Measurements from ENCODE around the gene SMYD3. TPM values are rescaled to one million over a fixed set of nuclear protein-coding genes. Genes with fewer than 3 reads are reported as not detected.

Gene SMYD3
- 10 to 100 TPM; 22.6 to 27.0 TPM for total RNA-seq

DNA sequence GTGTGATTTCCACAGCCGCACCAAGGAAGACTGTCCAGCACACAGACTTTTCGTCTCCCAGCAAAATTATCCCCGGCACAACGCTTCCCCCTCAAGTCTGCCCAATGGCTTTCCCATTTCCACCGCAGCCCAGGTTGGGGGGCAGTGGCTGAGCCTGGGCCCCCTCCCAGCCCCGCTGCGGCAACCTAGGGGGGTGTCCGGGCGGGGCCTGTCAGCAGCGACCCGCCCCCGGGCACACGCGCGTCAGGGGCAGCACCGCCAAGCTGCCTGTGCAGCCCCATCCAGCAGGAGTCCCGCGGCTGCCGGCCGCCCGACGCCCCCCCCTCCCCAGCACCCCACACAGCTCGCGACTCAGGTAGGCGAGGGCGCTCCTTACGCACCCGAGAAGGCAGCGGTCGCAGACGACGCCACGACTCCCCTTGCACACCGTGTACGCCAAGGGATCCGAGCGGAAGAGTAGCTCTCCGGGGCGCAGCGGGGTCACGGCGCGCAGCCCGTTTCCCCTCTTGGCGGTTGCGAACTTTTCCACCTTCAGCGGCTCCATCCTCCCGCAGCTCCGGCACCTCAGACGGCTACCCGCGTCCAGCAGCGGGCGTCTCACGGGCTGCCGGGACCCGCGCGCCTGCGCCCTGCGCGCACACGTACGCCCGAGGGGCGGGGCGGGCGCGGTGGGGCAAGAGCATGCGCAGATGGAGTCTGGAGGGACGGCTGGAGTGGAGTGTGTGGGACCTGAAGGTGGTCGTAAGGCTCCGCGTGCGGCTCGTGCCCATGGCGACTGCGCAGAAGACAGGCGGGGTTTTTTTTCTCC, at the start of gene SMYD3:
TSS of gene SMYD3 (minus strand) at position 606 of the 808 bp plus-strand sequence.
- no peaks in the 10 kb centered on the region for H3K27me3 Mint-ChIP-seq
- H3K4me1 Mint-ChIP-seq, result peaks cover 23% of the 10 kb centered on the region
- no peaks in the 10 kb centered on the region for H3K9me3 Mint-ChIP-seq
- peak; percentile 95 for ATAC-seq (ENCODE audit: low read depth)
- DNase-seq, result peak; percentile 80
- POLR2A ChIA-PET, result interaction anchor here (0.9 to 3.4 kb wide), 5 partner anchors 11 to 216 kb away, joined by 3 to 20 read pairs (median 4); partner anchors contain the start of genes CNST and TFB2M
- peak within 1 kb of the TSS; percentile 92 for H3K4me3 Mint-ChIP-seq
- peak within 1 kb of the TSS; percentile 85 for H3K27ac Mint-ChIP-seq
- peaks cover 8% of the 10 kb centered on the region for H3K36me3 Mint-ChIP-seq

DNA sequence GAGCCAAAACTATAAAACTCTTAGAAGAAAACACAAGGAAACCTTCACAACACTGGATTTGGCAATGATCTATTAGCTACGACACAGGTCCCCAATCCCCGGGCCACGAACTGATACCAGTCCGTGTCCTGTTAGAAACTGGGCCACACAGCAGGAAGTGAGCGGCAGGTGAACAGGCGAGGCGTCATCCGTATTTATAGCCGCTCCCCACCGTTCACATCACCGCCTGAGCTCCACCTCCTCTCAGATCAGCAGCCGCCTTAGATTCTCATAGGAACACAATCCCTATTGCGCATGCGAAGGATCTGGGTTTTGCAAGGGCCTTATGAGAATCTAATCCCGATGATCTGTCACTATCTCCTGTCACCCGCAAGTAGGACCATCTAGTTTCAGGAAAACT, 47.1 kb upstream of the SMYD3 start:
- H3K36me3 Mint-ChIP-seq, result peaks cover 29% of the 10 kb centered on the region
- DNase-seq (no peak), ATAC-seq (ENCODE audit: low read depth) (no peak)
- H3K4me1 Mint-ChIP-seq, result peaks cover 1% of the 10 kb centered on the region
- H3K27ac Mint-ChIP-seq, result no peak overlapping the region
- H3K27me3 Mint-ChIP-seq, result no peaks in the 10 kb centered on the region
- POLR2A ChIA-PET, result no interaction called here
- H3K4me3 Mint-ChIP-seq, result no peak overlapping the region
- no peaks in the 10 kb centered on the region for H3K9me3 Mint-ChIP-seq

DNA sequence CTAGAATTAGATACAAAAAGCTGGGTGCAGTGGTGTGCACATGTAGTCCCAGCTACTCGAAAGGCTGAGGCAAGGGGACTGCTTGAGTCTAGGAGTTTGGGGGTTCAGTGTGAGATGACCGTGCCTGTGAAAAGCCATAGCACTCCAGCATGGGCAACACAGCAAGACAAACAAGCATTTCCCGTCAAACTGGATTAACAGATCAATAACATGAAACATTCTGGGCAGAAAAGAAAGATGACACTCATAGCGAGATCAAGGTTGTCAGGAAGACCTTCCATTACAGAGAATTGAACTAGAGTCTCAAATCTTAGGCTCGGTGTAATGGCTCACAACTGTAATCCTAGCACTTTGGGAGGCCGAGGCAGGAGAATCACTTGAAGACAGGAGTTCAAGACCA, 45.0 kb upstream of the SMYD3 start:
- no peak overlapping the region for H3K27ac Mint-ChIP-seq
- no peak overlapping the region for H3K4me3 Mint-ChIP-seq
- DNase-seq (no peak), ATAC-seq (ENCODE audit: low read depth) (no peak)
- no peaks in the 10 kb centered on the region for H3K27me3 Mint-ChIP-seq
- POLR2A ChIA-PET, result no interaction called here
- peaks cover 31% of the 10 kb centered on the region for H3K36me3 Mint-ChIP-seq
- no peaks in the 10 kb centered on the region for H3K9me3 Mint-ChIP-seq
- H3K4me1 Mint-ChIP-seq, result peaks cover 1% of the 10 kb centered on the region

DNA sequence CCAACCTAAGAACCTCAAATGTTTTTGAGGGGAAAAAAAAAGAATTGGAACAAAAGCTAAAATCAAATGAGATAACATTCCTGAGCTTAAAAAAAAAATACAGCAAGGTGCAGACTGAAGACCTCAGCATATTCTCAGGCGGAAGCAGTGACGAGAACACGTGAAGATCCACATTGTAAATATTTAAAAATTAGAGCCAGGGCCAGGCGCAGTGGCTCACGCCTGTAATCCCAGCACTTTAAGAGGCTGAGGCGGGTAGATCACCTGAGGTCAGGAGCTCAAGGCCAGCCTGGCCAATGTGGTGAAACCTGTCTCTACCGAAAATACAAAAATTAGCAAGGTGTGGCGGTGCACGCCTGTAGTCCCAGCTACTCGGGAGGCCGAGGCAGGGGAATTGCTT, 43.3 kb upstream of the SMYD3 start:
- DNase-seq, result no peak
- H3K36me3 Mint-ChIP-seq, result peaks cover 25% of the 10 kb centered on the region

DNA sequence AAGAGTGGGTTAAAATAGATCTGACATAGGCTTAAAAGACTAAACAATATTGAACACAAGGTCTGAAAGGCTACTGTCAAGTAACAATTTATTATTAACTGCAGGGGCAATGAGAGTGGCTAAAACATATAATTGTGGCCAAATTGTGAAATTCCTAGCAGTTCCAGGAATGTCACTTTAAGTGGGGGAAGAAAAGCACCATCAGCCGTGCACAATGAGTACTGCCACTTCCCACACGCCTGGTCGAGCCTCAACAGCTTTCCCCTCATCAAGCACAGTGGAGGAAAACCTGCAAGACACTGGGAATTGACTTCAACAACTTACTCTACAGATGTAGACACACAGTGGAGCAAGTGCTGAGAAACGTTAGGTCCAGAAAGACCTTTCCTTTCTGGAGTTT, 42.6 kb upstream of the SMYD3 start:
- Mint-ChIP-seq H3K9me3 (no peaks in the 10 kb centered on the region), H3K27me3 (no peaks in the 10 kb centered on the region), H3K36me3 (peaks cover 21% of the 10 kb centered on the region), H3K4me1 (peaks cover 1% of the 10 kb centered on the region), H3K27ac (no peak overlapping the region), H3K4me3 (no peak overlapping the region)
- no peak for DNase-seq
- POLR2A ChIA-PET, result no interaction called here
- no peak for ATAC-seq (ENCODE audit: low read depth)

More for the DNA sequence above, 43.3 kb upstream of the SMYD3 start:
- POLR2A ChIA-PET, result interaction anchor here (0.7 kb wide), 1 partner anchor 45 kb away, joined by 3 read pairs; no protein-coding TSS in a partner anchor
- peaks cover 1% of the 10 kb centered on the region for H3K4me1 Mint-ChIP-seq
- H3K27ac Mint-ChIP-seq, result no peak overlapping the region
- no peaks in the 10 kb centered on the region for H3K9me3 Mint-ChIP-seq
- no peaks in the 10 kb centered on the region for H3K27me3 Mint-ChIP-seq
- no peak for ATAC-seq (ENCODE audit: low read depth)
- no peak overlapping the region for H3K4me3 Mint-ChIP-seq

DNA sequence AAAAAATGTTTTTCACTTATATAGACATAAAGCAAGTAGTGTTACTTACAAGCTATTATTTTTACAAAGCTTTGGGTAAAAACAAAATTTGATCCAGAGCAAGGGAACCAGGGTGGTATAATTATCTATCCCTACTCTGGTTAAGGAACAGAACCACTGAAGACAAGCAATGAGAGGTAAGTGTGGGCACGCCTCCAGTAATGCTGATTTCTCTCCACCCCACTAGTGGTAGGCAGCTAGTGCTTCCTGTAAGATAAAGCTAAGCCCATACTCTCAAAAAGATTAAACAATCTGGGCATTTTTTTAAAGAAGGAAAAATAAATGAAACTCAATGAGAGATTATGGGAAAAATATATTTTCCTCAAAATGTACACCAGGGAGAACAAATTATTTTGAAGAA, 36.9 kb upstream of the SMYD3 start:
- H3K27ac Mint-ChIP-seq, result no peak overlapping the region
- H3K4me3 Mint-ChIP-seq, result no peak overlapping the region
- DNase-seq (no peak), ATAC-seq (ENCODE audit: low read depth) (no peak)
- H3K27me3 Mint-ChIP-seq, result no peaks in the 10 kb centered on the region
- POLR2A ChIA-PET, result no interaction called here
- no peaks in the 10 kb centered on the region for H3K4me1 Mint-ChIP-seq
- H3K9me3 Mint-ChIP-seq, result no peaks in the 10 kb centered on the region
- peaks cover 15% of the 10 kb centered on the region for H3K36me3 Mint-ChIP-seq

DNA sequence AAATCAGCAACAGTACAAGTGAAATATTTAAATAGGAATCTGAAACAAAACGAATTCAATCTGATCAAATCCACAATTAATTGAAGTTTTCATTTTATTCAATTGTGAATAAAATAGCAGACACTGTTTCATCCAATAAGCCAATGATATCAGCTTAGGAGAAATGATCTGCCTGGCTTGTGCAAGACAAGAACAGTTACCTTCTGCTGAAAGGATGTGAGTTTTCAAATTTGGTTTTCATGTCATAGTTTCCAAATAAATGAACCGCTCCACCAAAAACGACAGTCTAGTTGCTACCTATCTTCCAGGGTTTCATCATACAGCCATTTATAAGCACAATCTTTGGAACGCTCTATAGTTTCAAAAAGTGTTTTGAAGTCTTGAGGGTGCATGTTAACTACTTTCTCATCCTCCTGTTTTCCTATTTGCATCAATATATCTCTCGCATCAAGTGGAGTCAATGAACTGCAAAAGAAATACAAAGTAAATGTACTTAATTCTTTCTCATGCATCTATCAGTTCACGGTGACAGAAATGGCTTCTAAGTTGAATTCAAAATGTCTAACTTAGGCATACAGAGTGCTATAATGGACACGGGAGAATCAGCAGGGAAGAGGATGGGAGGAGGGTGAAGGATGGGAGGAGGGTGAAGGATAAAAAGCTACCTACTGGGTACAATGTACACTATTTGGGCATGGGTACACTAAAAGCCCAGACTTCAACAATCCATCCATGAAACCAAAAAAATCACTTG, 33.8 kb upstream of the SMYD3 start:
- no peaks in the 10 kb centered on the region for H3K27me3 Mint-ChIP-seq
- peaks cover 12% of the 10 kb centered on the region for H3K36me3 Mint-ChIP-seq
- H3K9me3 Mint-ChIP-seq, result no peaks in the 10 kb centered on the region
- H3K4me1 Mint-ChIP-seq, result no peaks in the 10 kb centered on the region
- ATAC-seq (ENCODE audit: low read depth) (no peak), DNase-seq (no peak)
- no peak overlapping the region for H3K27ac Mint-ChIP-seq
- H3K4me3 Mint-ChIP-seq, result no peak overlapping the region
- POLR2A ChIA-PET, result no interaction called here

DNA sequence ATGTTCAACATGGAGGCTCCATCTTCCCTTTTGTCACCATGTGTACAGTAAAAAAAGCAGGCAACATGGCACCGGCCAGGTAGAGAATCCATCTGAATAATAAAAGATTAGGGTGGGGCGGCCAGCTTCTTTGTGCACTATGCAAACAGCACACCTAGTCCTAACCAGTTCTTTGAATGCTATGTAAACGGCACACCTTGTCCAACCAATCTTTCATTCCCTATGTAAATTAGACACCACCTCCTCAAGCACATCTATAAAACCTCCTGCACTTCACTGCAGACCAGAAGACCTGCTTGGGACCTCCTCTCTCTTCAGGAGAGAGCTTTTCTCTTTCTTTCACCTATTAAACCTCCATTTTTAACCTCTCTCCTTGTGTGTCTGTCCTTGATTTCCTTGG, 30.8 kb upstream of the SMYD3 start:
- H3K27ac Mint-ChIP-seq, result no peak overlapping the region
- peaks cover 7% of the 10 kb centered on the region for H3K36me3 Mint-ChIP-seq
- no peaks in the 10 kb centered on the region for H3K4me1 Mint-ChIP-seq
- H3K4me3 Mint-ChIP-seq, result no peak overlapping the region
- no peaks in the 10 kb centered on the region for H3K9me3 Mint-ChIP-seq
- H3K27me3 Mint-ChIP-seq, result no peaks in the 10 kb centered on the region
- DNase-seq (no peak), ATAC-seq (ENCODE audit: low read depth) (no peak)
- POLR2A ChIA-PET, result no interaction called here

DNA sequence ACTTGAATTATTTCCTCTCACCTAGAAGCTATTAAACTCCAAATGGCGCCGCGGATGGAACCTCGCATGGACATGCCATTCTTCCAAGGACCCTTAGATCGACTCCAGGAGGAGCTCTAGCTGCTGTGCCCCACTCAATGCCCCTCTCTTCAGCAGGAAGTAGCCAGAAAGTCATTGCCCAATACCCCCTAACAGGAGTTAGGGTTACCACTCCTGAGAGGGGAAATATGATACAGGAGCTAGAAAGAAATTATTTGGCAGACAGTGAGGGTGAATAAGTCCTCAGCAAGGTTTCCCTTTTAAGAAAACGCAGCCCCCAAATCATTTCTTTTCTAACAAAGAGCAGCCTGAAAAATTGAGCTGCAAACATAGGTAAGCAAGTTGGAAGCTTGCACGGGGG, 30.4 kb upstream of the SMYD3 start:
- DNase-seq, result no peak
- H3K4me3 Mint-ChIP-seq, result no peak overlapping the region
- no peaks in the 10 kb centered on the region for H3K9me3 Mint-ChIP-seq
- H3K27ac Mint-ChIP-seq, result no peak overlapping the region
- H3K36me3 Mint-ChIP-seq, result peaks cover 7% of the 10 kb centered on the region
- no peak for ATAC-seq (ENCODE audit: low read depth)
- H3K4me1 Mint-ChIP-seq, result no peaks in the 10 kb centered on the region
- POLR2A ChIA-PET, result no interaction called here
- no peaks in the 10 kb centered on the region for H3K27me3 Mint-ChIP-seq

DNA sequence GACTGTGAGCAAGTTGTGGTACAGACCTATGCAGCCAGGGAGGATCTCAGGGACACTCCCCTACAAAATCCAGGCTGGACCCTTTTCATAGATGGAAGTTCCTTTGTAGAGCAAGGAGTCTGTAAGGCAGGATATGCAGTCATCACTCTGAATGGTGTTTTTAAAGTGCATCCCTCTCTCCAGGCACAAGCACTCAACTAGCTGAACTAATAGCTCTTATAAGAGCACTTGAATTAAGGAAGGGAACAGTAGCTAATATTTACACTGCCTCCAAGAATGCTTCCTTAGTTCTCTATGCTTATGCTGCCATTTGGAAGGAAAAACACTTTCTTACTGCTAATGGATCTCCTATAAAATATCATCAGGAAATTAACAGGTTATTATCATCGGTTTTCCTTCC, 27.0 kb upstream of the SMYD3 start:
- ATAC-seq (ENCODE audit: low read depth), result no peak
- POLR2A ChIA-PET, result no interaction called here
- no peaks in the 10 kb centered on the region for H3K4me1 Mint-ChIP-seq
- H3K9me3 Mint-ChIP-seq, result peaks cover 16% of the 10 kb centered on the region
- H3K27me3 Mint-ChIP-seq, result peaks cover 11% of the 10 kb centered on the region
- no peak for DNase-seq
- peaks cover 5% of the 10 kb centered on the region for H3K36me3 Mint-ChIP-seq
- no peak overlapping the region for H3K27ac Mint-ChIP-seq
- no peak overlapping the region for H3K4me3 Mint-ChIP-seq

DNA sequence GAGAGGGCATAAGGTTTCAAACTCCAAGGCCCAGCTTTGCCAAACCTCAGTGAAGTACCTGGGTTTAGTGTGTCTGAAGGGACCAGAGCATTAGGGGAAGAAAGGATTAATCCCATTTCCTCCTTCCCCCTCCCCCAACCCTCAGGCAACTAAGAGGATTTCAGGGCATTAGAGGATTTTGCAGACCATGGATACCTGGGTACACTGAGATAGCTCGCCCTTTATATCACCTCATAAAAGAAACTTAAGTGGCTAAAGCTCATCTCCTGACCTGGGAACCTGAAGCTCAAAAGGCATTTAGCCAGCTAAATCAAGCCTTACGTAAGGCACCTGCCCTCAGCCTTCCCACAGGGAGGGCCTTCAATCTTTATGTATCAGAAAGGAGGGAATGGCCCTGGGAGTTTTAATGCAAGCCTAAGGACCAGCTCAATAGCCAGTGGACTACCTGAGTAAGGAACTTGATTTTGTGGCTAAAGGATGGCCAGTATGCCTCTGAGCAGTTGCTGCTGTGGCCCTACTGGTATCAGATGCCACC, 26.4 kb upstream of the SMYD3 start:
- POLR2A ChIA-PET, result no interaction called here
- Mint-ChIP-seq H3K4me1 (no peaks in the 10 kb centered on the region), H3K9me3 (peaks cover 17% of the 10 kb centered on the region), H3K36me3 (peaks cover 4% of the 10 kb centered on the region), H3K27ac (no peak overlapping the region), H3K27me3 (peaks cover 11% of the 10 kb centered on the region), H3K4me3 (no peak overlapping the region)
- DNase-seq, result no peak
- no peak for ATAC-seq (ENCODE audit: low read depth)

DNA sequence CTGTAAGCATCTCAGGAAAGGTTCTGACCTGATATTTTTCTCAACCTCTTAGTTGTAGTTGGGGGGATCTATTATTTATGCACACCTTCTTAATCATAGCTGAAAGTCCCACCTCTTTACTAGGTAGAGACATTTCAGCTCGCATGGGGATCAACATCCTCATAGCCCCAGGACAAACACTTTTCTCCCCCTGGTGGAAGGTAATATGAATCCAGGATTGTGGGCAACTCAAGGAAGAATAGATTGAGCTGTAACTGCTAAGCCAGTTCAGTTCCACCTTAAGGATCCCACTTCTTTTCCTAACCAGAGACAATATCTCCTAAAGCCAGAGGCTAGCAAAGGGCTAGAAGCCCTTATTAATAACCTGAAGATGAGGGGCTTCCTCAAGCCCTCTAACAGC, 25.4 kb upstream of the SMYD3 start:
- DNase-seq (no peak), ATAC-seq (ENCODE audit: low read depth) (no peak)
- POLR2A ChIA-PET, result no interaction called here
- Mint-ChIP-seq H3K27me3 (peaks cover 11% of the 10 kb centered on the region), H3K9me3 (peaks cover 17% of the 10 kb centered on the region), H3K4me1 (peaks cover 5% of the 10 kb centered on the region), H3K4me3 (no peak overlapping the region), H3K27ac (no peak overlapping the region), H3K36me3 (peaks cover 7% of the 10 kb centered on the region)

DNA sequence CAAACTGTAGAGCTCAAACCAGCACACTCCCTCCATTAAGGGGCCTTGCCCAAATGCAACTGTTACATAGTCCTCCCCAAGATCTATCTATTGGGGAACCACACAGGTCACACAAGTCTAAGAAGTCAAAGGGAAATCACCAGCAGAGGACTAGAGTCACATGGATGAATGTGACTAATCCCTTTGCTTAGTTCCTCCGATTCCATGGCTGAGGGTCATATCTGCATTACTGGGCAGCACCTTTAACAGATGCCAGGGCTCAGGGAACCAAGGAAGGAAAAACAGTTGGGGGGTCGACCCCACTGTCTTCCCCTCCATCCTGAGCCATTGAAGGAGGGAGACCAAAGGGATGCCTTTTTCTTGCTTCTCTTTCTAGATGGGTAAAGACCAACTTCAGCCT, 23.4 kb upstream of the SMYD3 start:
- POLR2A ChIA-PET, result no interaction called here
- no peak for DNase-seq
- Mint-ChIP-seq H3K36me3 (peaks cover 11% of the 10 kb centered on the region), H3K9me3 (peaks cover 19% of the 10 kb centered on the region), H3K27me3 (peaks cover 11% of the 10 kb centered on the region), H3K4me3 (no peak overlapping the region), H3K27ac (no peak overlapping the region), H3K4me1 (peaks cover 10% of the 10 kb centered on the region)
- ATAC-seq (ENCODE audit: low read depth), result no peak

Measured in activated naive CD8-positive, alpha-beta T cell treated with anti-CD3 and anti-CD28 coated beads, Interleukin-2, amount 10 ng/mL, durations not matched to agents 7 days and 5 days (primary cell).